Neural cell (in vitro differentiated cells): ENCODE measurements around the gene B3GNT3.

Experiments
- EZH2 ChIP-seq: fragments of 200-600, 300-800 bp; shearing (Covaris generic), sonication (generic); IDR thresholded peaks from 2 replicates; pipeline ENCODE4 v1.6.1; 2014; ENCODE audit warnings: antibody characterized with exemption, low read length, borderline replicate concordance, mild to moderate bottlenecking; ENCODE audit not compliant: insufficient read depth, poor library complexity, severe bottlenecking
- TAF1 ChIP-seq: IDR thresholded peaks from 2 replicates; pipeline ENCODE4 v1.6.1; 2012; ENCODE audit warnings: low read depth
- TF ChIP-seq, protein P1 (sequence below): fragments of 450-650 bp; IDR thresholded peaks from 2 replicates; pipeline ENCODE4 v1.5.1; 2014; ENCODE audit warnings: antibody characterized with exemption, mild to moderate bottlenecking, moderate library complexity; ENCODE audit not compliant: poor library complexity, severe bottlenecking

DNA sequence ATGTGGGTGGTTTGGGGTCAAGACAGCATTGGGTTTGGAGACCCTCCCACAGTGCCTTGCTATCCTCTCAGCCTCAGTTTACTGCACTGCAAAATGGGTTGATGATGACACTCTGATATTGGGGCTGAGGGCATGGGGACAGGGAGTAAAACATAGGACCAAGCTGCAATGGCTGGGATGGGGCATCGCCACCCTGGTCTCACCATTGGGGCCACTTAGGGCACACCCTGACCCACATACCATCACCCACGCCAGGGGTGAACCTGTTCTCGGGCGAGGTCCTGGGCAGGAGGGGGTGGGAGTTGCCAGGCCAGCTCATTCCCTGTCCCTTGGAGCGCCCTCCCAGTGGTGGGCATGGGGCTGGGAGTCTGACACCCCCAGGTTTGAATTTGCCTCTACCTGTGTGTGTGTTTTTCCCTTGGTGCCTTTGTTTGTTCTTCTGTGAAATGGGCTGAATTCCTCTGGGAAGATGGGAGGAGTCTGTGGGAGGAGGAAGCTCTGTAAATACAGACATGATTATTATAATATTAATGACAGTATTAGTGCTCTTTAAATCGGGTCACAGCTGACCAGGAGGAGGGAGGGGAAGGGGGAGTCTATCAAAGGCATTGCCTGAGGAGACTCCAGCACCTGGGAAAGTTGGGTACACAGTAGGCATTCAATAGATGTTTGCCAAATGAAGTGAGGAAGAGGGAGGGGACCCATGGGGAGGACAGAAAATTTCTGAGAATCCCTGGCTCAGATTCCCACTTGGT lies 45.9 kb upstream of the B3GNT3 start:
- TF ChIP-seq EZH2, result no peak
- TF ChIP-seq, protein P1, sequence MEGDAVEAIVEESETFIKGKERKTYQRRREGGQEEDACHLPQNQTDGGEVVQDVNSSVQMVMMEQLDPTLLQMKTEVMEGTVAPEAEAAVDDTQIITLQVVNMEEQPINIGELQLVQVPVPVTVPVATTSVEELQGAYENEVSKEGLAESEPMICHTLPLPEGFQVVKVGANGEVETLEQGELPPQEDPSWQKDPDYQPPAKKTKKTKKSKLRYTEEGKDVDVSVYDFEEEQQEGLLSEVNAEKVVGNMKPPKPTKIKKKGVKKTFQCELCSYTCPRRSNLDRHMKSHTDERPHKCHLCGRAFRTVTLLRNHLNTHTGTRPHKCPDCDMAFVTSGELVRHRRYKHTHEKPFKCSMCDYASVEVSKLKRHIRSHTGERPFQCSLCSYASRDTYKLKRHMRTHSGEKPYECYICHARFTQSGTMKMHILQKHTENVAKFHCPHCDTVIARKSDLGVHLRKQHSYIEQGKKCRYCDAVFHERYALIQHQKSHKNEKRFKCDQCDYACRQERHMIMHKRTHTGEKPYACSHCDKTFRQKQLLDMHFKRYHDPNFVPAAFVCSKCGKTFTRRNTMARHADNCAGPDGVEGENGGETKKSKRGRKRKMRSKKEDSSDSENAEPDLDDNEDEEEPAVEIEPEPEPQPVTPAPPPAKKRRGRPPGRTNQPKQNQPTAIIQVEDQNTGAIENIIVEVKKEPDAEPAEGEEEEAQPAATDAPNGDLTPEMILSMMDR, result no peak
- no peak for TF ChIP-seq TAF1
